Cardiac septum (tissue), 1 donor: Measurements from ENCODE around the gene PLTP. TPM values are rescaled to one million over a fixed set of nuclear protein-coding genes. Genes with fewer than 3 reads are reported as not detected.
A peak's percentile ranks its signal among the peaks of the same experiment; 100 is the strongest.
"Not testable (repeated sequence)": the region's sequence is repeated elsewhere in the genome, so short reads cannot be mapped to it uniquely, and the experiment has no call there.

Source experiments
- DNase-seq: peaks from one replicate; pipeline ENCODE4 v3.0.0-alpha.2; 2020; ENCODE audit warnings: low spot score
- intact Hi-C: fragments of 100-400 bp; cut with DNase I; formaldehyde crosslinking; loops from one replicate; pipeline ENCODE4 v1.14.0; 2022
- total RNA-seq: library from RNA; stranded (reverse); fragmentation: NEBNext Ultra II Directional; extraction: Animal tissue kit (Norgen Biotek cat#: 25700); gene quantifications from one replicate; pipeline ENCODE4 v1.2.1, GENCODE V29; 2021
- donor health status: DM: no; HTN: no; CAD: no.

The PLTP gene
- total RNA-seq, 1 donor from 2014 or later: 37.1 TPM

DNA sequence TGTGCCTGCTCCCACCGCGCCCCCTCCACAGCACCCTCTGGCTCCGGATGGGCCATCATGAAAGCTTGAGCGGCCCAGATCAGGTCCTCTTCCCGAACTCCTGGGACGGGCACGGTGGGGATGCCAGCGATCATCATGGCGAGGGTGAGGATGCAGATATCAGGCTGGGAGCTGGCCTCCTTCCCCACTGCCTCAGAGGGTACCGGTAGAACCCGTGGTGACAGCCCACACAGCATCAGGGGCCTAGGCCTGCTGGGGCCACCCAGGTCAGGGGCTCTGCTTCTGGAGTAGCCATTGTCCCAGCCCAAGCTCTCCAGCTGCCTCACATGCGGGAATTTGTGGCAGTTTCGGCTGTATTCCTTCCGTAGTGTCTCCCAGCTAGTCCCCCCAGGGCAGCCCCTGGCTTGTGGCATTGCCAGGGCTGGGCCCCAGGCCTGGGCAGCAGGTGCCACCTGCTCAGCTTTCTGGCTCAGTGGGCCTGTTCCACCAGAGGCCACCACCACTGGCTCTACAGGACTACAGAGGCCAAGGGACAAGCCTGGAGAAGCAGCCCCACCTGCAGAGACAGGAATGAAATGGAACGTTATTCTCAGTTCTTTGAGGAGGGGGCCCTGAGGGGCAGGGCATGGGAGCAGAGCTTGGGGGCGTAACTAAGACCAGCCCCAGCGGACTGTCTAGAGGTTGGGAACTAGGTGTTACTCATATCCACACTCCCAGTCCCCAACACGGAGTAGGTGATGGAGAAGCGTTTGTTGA, 25.2 kb downstream of the PLTP start:
- DNase-seq: no peak

DNA sequence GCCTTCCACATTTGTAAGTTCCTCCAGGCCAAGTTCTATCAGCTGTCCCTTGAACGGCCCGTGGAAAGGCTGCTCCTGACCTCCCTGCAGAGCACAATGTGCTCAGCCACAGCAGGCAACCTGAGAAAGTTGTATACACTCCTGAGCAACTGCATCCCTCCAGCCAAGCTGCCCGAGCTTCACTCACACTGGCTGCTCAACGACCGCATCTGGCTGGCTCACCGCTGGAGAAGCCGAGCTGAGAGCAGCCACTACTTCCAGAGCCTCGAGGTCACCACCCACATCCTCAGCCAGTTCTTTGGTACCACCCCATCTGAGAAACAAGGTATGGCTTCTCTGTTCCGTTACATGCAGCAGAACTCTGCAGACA, 28.9 kb downstream of the PLTP start:
- DNase-seq: no peak
- intact Hi-C loops: no loop called here

More for the DNA sequence above, 25.2 kb downstream of the PLTP start:
- intact Hi-C loops: no loop called here

DNA sequence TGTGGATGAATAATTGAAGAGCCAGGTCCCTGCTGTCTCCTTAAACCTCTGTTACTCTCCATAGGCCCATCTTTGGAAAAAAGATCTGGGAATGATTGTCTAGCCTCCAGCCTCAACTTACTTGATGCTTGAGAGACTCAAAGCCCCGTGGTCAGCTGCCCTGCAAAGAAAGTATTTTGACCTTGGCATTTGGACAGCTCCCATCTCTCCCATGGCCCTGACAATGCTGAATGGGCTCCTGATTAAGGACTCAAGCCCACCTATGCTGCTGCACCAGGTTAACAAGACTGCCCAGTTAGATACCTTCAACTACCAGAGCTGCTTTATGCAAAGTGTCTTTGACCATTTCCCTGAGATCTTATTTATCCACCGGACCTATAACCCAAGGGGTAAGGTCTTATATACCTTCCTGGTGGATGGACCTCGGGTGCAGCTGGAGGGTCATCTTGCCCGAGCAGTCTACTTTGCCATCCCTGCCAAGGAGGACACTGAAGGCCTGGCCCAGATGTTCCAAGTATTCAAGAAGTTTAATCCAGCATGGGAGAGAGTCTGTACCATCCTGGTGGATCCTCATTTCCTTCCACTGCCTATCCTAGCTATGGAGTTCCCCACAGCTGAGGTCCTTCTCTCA, 29.4 kb downstream of the PLTP start:
- intact Hi-C loops: no loop called here
- DNase-seq: no peak

GRCh38 chr20:45880988-45881788, 30.8 kb downstream of the PLTP start, which contains the start of gene ZSWIM1:
ZSWIM1 (plus strand) TSS chr20:45881227; CDS start chr20:45882593, 1,366 bp downstream.
- peak; percentile 100 for DNase-seq
- intact Hi-C loops: loop anchor here (2.0 kb wide), 1 partner anchor 90 kb away; no protein-coding TSS in a partner anchor

GRCh38 chr20:45878076-45878761, 33.7 kb downstream of the PLTP start:
- intact Hi-C loops: no loop called here
- no peak for DNase-seq

DNA sequence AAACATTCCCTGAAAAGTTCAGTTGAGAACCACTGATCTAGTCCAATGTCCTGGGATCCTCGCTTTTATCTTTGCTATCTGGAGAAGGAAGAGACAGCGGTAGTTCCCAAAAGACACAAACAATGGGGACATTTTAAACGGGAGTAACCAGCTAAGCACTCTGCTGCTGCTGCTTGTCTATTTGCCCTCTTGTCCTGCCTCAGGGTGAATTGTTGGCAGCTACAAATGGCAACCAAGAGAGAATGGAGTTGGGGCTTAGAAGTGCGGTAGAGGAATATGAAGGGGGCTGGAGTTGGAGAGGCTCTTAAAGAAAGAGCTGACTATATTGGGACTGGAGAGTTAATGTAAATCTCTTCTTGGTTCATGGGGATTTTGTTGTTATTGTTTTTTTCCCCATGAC, 37.4 kb downstream of the PLTP start:
- DNase-seq: no peak
- intact Hi-C loops: no loop called here

DNA sequence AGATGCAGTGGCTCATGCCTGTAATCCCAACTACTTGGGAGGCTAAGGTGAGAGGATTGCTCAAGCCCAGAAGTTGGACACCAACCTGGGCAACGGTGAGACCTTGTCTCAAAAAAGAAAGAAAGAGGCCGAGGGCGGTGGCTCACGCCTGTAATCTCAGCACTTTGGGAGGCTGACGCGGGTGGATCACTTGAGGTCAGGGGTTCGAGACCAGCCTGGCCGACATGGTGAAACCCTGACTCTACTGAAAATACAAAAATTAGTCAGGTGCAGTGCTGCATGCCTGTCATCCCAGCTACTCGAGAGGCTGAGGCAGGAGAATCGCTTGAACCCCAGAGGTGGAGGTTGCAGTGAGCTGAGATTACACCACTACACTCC, 37.9 kb downstream of the PLTP start:
- DNase-seq, intact Hi-C loops: not testable (repeated sequence)

DNA sequence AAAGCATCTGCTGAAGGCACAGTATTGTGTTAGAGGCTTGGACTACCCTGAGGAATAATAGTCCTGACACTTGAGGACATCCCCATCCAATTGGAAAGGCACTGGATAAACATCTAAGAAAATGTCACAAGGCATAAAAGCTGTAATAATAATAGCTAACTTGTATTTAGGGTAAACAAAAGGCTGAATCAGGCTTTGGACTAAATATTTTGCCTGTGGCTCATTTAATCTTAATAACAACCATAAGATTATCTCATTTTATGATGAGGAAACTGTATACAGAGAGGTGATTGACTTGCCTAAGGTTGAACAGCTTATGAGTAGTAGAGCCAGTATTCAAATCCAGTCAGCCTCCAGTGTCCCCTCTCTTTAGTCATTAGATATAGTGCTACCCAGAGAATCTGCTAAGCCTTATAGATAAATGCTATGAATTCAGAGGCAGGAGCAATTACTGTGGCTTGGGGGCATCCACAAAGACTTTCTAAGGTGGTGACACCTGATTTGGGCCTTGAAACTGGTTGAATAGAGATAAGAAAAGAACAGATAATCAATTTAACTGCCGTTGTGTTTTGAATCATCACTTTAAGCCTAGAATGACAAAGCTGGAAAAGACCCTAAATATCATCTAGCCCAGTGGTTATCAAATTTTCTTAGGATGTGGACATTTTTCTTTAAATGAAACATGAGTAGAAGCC, 38.4 kb downstream of the PLTP start:
- intact Hi-C loops: no loop called here
- no peak for DNase-seq

DNA sequence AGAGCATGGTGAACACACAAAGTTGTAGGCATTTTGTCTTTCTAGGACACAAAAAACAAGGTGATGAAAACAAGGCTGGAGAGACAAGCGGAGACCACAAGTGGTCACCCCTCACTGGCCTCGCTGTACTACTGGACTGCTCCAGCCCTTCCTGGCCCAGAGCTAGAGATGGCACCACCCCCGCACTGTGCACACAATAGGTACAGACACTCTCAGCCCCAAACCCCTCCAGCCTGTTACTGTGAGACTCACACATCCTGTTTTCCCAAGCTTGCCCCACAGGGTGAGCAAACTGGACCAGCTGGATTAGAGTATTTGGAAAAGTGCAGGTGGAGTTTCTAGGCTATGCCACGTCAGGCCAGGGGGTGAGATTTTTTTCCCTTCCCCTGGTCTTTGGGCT, 39.3 kb downstream of the PLTP start:
- intact Hi-C loops: no loop called here
- DNase-seq: no peak

DNA sequence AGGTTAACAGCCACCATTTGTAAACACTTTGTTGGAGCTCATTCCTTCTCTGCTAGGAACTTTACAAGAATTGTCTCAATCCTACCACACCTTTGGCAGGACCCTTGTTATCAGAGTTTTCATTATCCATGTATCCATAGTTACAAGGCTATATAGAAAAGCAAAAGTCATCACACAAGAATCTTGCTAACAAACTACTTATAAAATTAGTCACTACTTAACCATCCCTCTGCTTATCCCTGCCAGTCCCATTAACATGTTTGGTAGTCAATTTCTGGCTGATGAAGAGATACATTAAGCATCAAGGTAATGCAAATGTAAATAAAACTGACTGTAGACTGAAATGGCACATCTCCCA, 44.2 kb downstream of the PLTP start:
- no peak for DNase-seq
- intact Hi-C loops: no loop called here

- DNase-seq: no peak
- intact Hi-C loops: no loop called here
Observed at GRCh38 chr20:45867136-45867818, 44.7 kb downstream of the PLTP start.

DNA sequence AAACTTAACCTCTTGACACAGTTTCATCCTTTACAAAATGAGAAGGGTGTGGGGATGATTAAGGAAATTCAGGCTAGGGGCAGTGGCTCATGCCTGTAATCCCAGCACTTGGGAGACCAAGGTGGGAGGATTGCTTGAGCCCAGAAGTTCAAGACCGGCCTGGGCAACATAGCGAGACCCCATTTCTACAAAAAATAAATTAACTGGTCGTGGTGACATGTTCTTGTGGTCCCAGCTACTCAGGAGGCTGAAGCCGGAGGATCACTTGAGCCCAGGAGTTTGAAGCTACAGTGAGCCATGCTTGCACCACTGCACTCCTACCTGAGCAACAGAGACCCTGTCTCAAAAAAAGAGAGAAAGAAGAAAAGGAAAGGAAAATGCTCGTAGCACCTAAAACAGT, 45.5 kb downstream of the PLTP start:
- DNase-seq: no peak
- intact Hi-C loops: no loop called here

DNA sequence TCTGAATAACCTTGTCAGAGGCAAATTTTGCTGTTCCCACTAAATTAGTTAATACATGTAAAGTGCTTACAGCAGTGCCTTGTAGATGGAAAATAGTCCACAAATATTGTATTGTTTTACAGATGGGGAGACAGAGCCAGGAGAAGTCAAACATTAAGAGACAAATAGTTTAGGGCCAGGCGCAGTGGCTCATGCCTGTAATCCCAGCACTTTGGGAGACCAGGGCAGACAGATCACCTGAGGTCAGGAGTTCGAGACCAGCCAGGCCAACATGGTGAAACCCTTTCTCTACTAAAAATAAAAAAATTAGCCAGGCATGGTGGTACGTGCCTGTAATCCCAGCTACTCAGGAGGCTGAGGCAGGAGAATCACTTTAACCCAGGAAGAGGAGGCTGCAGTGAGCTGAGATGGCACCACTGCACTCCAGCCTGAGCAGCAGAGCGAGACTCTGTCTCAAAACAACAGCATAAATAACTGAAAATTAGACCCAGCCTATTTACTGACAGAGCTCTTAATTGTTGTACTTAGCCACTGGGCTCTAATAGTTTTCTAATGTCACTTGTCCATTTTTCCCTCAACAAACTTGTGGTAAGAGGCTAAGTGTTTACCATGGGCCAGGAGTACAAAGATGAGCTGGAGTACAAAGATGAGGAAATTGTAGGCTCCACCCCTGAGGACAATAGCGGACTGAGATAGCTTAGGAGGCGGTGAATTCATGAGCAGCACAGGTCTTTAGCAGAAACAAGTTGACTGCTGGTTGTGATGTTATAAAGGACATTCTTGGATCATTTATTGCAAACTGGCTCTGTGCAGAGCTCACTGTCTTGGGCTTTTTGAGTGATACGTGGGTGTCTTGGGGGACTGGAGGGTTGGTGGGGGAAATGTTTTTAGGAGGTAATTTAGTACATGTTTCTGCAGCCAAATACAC, 48.1 kb downstream of the PLTP start:
- intact Hi-C loops: no loop called here
- DNase-seq: no peak

DNA sequence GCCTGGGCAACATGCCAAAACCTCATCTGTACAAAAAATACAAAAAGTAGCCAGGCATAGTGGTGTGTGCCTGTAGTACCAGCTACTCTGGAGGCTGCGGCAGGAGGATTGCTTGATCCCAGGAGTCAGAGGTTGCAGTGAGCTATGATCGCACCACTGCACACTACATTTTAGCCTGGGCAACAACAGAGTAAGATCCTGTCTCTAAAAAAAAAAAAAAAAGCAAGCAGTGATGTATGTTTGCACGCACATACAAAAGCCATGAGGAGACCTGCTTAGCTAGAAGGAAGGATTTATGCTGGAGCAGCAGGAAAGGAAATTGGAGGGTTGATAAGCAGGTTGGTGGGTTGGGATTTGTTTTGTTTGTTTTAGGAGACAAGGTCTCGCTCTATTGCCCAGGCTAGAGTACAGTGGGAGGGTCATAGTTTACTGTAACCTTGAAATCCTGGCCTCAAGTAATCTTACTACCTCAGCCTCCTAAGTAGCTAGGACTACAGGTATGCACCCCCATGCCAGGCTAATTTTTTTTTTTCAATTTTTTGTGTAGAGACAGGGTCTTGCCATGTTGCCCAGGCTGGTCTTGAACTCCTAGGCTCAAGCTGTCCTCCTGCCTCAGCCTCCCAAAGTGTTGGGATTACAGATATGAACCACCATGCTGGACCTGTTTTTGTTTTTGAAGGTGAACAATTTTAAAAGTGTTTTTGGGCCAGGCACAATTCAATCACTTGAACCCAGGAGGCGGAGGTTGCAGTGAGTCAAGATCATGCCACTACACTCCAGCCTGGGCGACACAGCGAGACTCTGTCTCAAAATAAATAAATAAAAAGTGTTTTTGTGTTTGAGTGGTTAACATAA, 50.5 kb downstream of the PLTP start:
- no peak for DNase-seq
- intact Hi-C loops: no loop called here

DNA sequence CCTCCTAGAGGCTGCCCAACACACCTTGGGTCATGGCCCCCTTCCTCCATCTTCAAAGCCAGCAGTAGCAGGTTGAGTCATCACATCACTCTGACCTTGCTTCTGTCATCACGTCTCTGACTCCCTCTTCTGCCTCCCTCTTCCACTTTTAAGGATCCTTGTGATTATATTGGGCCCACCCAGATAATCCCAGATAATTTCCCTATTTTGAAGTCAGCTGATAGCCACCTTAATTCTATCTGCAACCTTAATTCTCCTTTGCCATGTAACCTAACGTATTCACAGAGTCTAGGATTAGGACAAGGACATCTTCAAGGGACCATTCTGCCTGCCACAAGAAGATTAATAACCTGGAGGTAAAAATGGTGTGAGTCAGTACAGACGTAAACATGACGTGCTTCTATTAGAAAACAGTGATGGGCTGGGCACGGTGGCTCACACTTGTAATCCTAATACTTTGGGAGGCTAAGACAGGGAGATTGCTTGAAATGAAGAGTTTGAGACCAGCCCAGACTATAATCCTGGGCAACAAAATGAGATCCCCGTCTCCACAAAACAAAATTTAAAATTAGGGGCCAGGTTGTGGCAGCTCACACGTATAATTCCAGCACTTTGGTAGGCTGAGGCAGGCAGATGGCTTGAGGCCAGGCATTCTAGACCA, 51.3 kb downstream of the PLTP start:
- intact Hi-C loops: no loop called here
- no peak for DNase-seq

- intact Hi-C loops: no loop called here
- no peak for DNase-seq
Observed at GRCh38 chr20:45859916-45860315, 52.0 kb downstream of the PLTP start.

GRCh38 chr20:45857882-45858216, 54.1 kb downstream of the PLTP start:
- DNase-seq: no peak
- intact Hi-C loops: no loop called here
